H9 (cell line): ENCODE measurements around the gene ATG2A. TPM values are rescaled to one million over a fixed set of nuclear protein-coding genes. Genes with fewer than 3 reads are reported as not detected.

Experiments
- DNase-seq: peaks from one replicate; pipeline ENCODE4 v3.0.0-alpha.2; 2017
- H2AFZ ChIP-seq: one replicate; pipeline ENCODE4 v1.6.1; 2013; ENCODE audit warnings: mild to moderate bottlenecking, low read length, control low read depth, moderate library complexity
- H2AK5ac ChIP-seq: 2 replicates; pipeline ENCODE4 v1.6.1; 2013; ENCODE audit warnings: low read length, control low read depth, mixed read lengths; ENCODE audit not compliant: insufficient read length
- H2BK120ac ChIP-seq: one replicate; pipeline ENCODE4 v1.6.1; 2013; ENCODE audit warnings: low read depth, mild to moderate bottlenecking, low read length, control low read depth, inconsistent platforms; ENCODE audit not compliant: poor library complexity, severe bottlenecking
- H2BK12ac ChIP-seq: 2 replicates; pipeline ENCODE4 v1.6.1; 2013; ENCODE audit warnings: low read length, control low read depth, mixed read lengths, low read depth; ENCODE audit not compliant: insufficient read length
- H2BK15ac ChIP-seq: 2 replicates; pipeline ENCODE4 v1.6.1; 2013; ENCODE audit warnings: low read depth, low read length, control low read depth
- H2BK20ac ChIP-seq: one replicate; pipeline ENCODE4 v1.6.1; 2013; ENCODE audit warnings: low read depth, mild to moderate bottlenecking, low read length, control low read depth, inconsistent platforms; ENCODE audit not compliant: poor library complexity, severe bottlenecking
- H2BK5ac ChIP-seq: 2 replicates; pipeline ENCODE4 v1.6.1; 2013; ENCODE audit warnings: low read length, control low read depth, mixed read lengths; ENCODE audit not compliant: insufficient read length
- H3K14ac ChIP-seq: 2 replicates; pipeline ENCODE4 v1.6.1; 2013; ENCODE audit warnings: low read length, control low read depth; ENCODE audit not compliant: insufficient read depth
- H3K18ac ChIP-seq: 2 replicates; pipeline ENCODE4 v1.6.1; 2013; ENCODE audit warnings: low read depth, mild to moderate bottlenecking, mixed read lengths, low read length, control low read depth; ENCODE audit not compliant: insufficient read length
- H3K23ac ChIP-seq: 2 replicates; pipeline ENCODE4 v1.6.1; 2013; ENCODE audit warnings: low read length, control low read depth, mixed read lengths, low read depth; ENCODE audit not compliant: insufficient read length
- H3K23me2 ChIP-seq: 2 replicates; pipeline ENCODE4 v1.6.1; 2013; ENCODE audit warnings: low read depth, mild to moderate bottlenecking, mixed read lengths, low read length, control low read depth; ENCODE audit not compliant: insufficient read length, poor library complexity, severe bottlenecking
- H3K27ac ChIP-seq: 2 replicates; pipeline ENCODE4 v1.5.1; 2013; ENCODE audit warnings: low read length, control low read depth, mixed read lengths, low read depth; ENCODE audit not compliant: insufficient read length
- H3K27me3 ChIP-seq: 2 replicates; pipeline ENCODE4 v1.6.1; 2013; ENCODE audit warnings: low read length, control low read depth, inconsistent platforms; ENCODE audit not compliant: insufficient read depth
- H3K4ac ChIP-seq: 2 replicates; pipeline ENCODE4 v1.6.1; 2013; ENCODE audit warnings: low read depth, mild to moderate bottlenecking, control low read depth, inconsistent platforms, low read length, moderate library complexity
- H3K4me1 ChIP-seq: 2 replicates; pipeline ENCODE4 v1.6.1; 2013; ENCODE audit warnings: low read length, control low read depth, inconsistent platforms; ENCODE audit not compliant: insufficient read depth
- H3K4me2 ChIP-seq: 2 replicates; pipeline ENCODE4 v1.6.1; 2013; ENCODE audit warnings: low read length, control low read depth, mixed read lengths; ENCODE audit not compliant: insufficient read length, insufficient read depth
- H3K56ac ChIP-seq: 2 replicates; pipeline ENCODE4 v1.6.1; 2013; ENCODE audit warnings: low read depth, mild to moderate bottlenecking, mixed read lengths, low read length, control low read depth; ENCODE audit not compliant: insufficient read length
- H3K79me1 ChIP-seq: 2 replicates; pipeline ENCODE4 v1.6.1; 2013; ENCODE audit warnings: low read depth, mild to moderate bottlenecking, moderate library complexity, low read length, control low read depth, inconsistent platforms; ENCODE audit not compliant: insufficient read depth, poor library complexity, severe bottlenecking
- H3K79me2 ChIP-seq: 2 replicates; pipeline ENCODE4 v1.6.1; 2013; ENCODE audit warnings: low read length, control low read depth, inconsistent platforms; ENCODE audit not compliant: insufficient read depth
- H3K9ac ChIP-seq: 2 replicates; pipeline ENCODE4 v1.6.1; 2013; ENCODE audit warnings: low read length, control low read depth, mixed read lengths; ENCODE audit not compliant: insufficient read length; ENCODE audit errors: extremely low read depth
- H3K9me3 ChIP-seq: one replicate; pipeline ENCODE4 v1.6.1; 2013; ENCODE audit warnings: low read depth, low read length, inconsistent platforms; ENCODE audit not compliant: control insufficient read depth
- H3T11ph ChIP-seq: one replicate; pipeline ENCODE4 v1.6.1; 2013; ENCODE audit warnings: mild to moderate bottlenecking, low read length, control low read depth, inconsistent platforms
- H4K20me1 ChIP-seq: one replicate; pipeline ENCODE4 v1.6.1; 2013; ENCODE audit not compliant: control insufficient read depth, insufficient read length, insufficient read depth
- H4K5ac ChIP-seq: 2 replicates; pipeline ENCODE4 v1.6.1; 2013; ENCODE audit warnings: low read depth, mild to moderate bottlenecking, mixed read lengths, low read length, control low read depth; ENCODE audit not compliant: insufficient read length
- H4K8ac ChIP-seq: replicated peaks from 2 replicates; pipeline ENCODE4 v1.6.1; 2013; ENCODE audit warnings: low read length, control low read depth, mixed read lengths, low read depth; ENCODE audit not compliant: insufficient read length
- H4K91ac ChIP-seq: 2 replicates; pipeline ENCODE4 v1.6.1; 2013; ENCODE audit warnings: low read depth, mild to moderate bottlenecking, moderate library complexity, mixed read lengths, low read length, control low read depth; ENCODE audit not compliant: insufficient read length
- H3K27ac Mint-ChIP-seq, 3 experiments: 2 replicates in 2 of 3; 3 replicates in 1 of 3; pipeline ENCODE4 v1.8.0; 2020 to 2021; ENCODE audit warnings: mixed read lengths in 3 of 3, mild to moderate bottlenecking in 1 of 3, moderate library complexity in 1 of 3
- H3K27me3 Mint-ChIP-seq: 2 replicates; pipeline ENCODE4 v1.8.0; 2021; ENCODE audit warnings: low read depth, mild to moderate bottlenecking, moderate library complexity, mixed read lengths
- H3K36me3 Mint-ChIP-seq, 3 experiments: 2 replicates in 2 of 3; 3 replicates in 1 of 3; pipeline ENCODE4 v1.8.0; 2020 to 2021; ENCODE audit warnings: low read depth in 3 of 3, mixed read lengths in 3 of 3; ENCODE audit not compliant: insufficient read depth in 1 of 3
- H3K4me1 Mint-ChIP-seq, 2 experiments: 2 replicates each; pipeline ENCODE4 v1.8.0; 2020; ENCODE audit warnings: mixed read lengths in 2 of 2
- H3K4me3 Mint-ChIP-seq, 2 experiments: 2 replicates in 1 of 2; 3 replicates in 1 of 2; pipeline ENCODE4 v1.8.0; 2020 to 2021; ENCODE audit warnings: mild to moderate bottlenecking in 2 of 2, mixed read lengths in 2 of 2, moderate library complexity in 1 of 2
- H3K9me3 Mint-ChIP-seq, 2 experiments: 2 replicates in 1 of 2; 3 replicates in 1 of 2; pipeline ENCODE4 v1.8.0; 2020; ENCODE audit warnings: mild to moderate bottlenecking in 2 of 2, mixed read lengths in 2 of 2, moderate library complexity in 1 of 2
- CTCF ChIP-seq: fragments of 200-600 bp; sonication (generic); conservative IDR thresholded peaks from 3 replicates; pipeline ENCODE4 v1.8.0; 2021; ENCODE audit warnings: antibody characterized with exemption, mild to moderate bottlenecking
- WGBS: extraction: QIAGEN DNeasy Blood & Tissue Kit; methylation state at CpG from one replicate; pipeline ENCODE4 v1.1.7; 2013; ENCODE audit warnings: missing lambda C conversion rate, low lambda C conversion rate, mixed read lengths; ENCODE audit not compliant: insufficient read length; ENCODE audit errors: extremely low coverage; 5-methylcytosine and 5-hydroxymethylcytosine counted together
- total RNA-seq: library from RNA; stranded (reverse); gene quantifications from 2 replicates; pipeline ENCODE4 v1.2.1, GENCODE V29; 2021

The ATG2A gene
- total RNA-seq, 1 experiment from 2014 or later = 21.3 TPM

- no CpG with 5 or more reads among the region's 13 CpGs for WGBS
- no peak overlapping the region for H4K5ac ChIP-seq
- no peaks in the 10 kb centered on the region for H3K9me3 Mint-ChIP-seq
Observed at GRCh38 chr11:64906314-64906635, 10.7 kb downstream of the ATG2A start.

More at GRCh38 chr11:64906314-64906635, 10.7 kb downstream of the ATG2A start:
- no peak overlapping the region for H3T11ph ChIP-seq
- H4K91ac ChIP-seq = no peak overlapping the region
- H3K18ac ChIP-seq = no peak overlapping the region
- no peaks in the 10 kb centered on the region for H3K27me3 ChIP-seq
- Mint-ChIP-seq H3K27me3 (no peaks in the 10 kb centered on the region), H3K27ac (no peak overlapping the region), H3K4me3 (no peak overlapping the region), H3K4me1 (no peaks in the 10 kb centered on the region), H3K36me3 (peaks cover 14 to 46% (median 42%) of the 10 kb centered on the region in 3 experiments; a peak in 6 of 7 replicates)
- H3K4me2 ChIP-seq = no peak overlapping the region
- no peak overlapping the region for H2BK5ac ChIP-seq
- no peak overlapping the region for H3K56ac ChIP-seq
- H3K79me1 ChIP-seq = no peaks in the 10 kb centered on the region
- H2AFZ ChIP-seq = no peak overlapping the region
- no peak overlapping the region for H4K8ac ChIP-seq
- H2BK15ac ChIP-seq = no peak overlapping the region
- no peak overlapping the region for H3K4ac ChIP-seq
- no peaks in the 10 kb centered on the region for H3K4me1 ChIP-seq
- no peak for TF ChIP-seq CTCF
- no peaks in the 10 kb centered on the region for H4K20me1 ChIP-seq
- DNase-seq = no peak
- no peak overlapping the region for H3K23ac ChIP-seq
- H3K23me2 ChIP-seq = no peaks in the 10 kb centered on the region
- no peak overlapping the region for H2BK120ac ChIP-seq
- no peaks in the 10 kb centered on the region for H3K79me2 ChIP-seq
- H2BK12ac ChIP-seq = no peak overlapping the region
- H3K9ac ChIP-seq = no peak overlapping the region
- no peak overlapping the region for H3K27ac ChIP-seq
- H2AK5ac ChIP-seq = no peak overlapping the region
- no peak overlapping the region for H2BK20ac ChIP-seq
- no peak overlapping the region for H3K14ac ChIP-seq
- H3K9me3 ChIP-seq = no peaks in the 10 kb centered on the region
